ENCODE data around the gene FAM120A.
"Not testable (repeated sequence)": the region's sequence is repeated elsewhere in the genome, so short reads cannot be mapped to it uniquely, and the experiment has no call there.

The FAM120A gene

GRCh38 chr9:93509084-93509483 lies 57.6 kb downstream of the FAM120A start:
- TF ChIP-seq CTCF (conservative IDR thresholded peaks at IDR 0.05) = no peak
- no peak overlapping the region for H3K27ac ChIP-seq

GRCh38 chr9:93510041-93510440 lies 58.6 kb downstream of the FAM120A start:
- TF ChIP-seq CTCF (conservative IDR thresholded peaks at IDR 0.05) = no peak
- no peak overlapping the region for H3K27ac ChIP-seq

GRCh38 chr9:93511228-93511627 lies 59.7 kb downstream of the FAM120A start:
- H3K27ac ChIP-seq = 0 out of 2 replicates have a peak overlapping the region, but pooled peaks have one; percentile 4

- not testable (repeated sequence) for H3K27ac ChIP-seq
Measured at GRCh38 chr9:93512170-93512812, 60.8 kb downstream of the FAM120A start.

- no peak for TF ChIP-seq CTCF (conservative IDR thresholded peaks at IDR 0.05)
- no peak overlapping the region for H3K27ac ChIP-seq
Measured at GRCh38 chr9:93513606-93514005, 62.1 kb downstream of the FAM120A start.

- no peak overlapping the region for H3K27ac ChIP-seq
- TF ChIP-seq CTCF (conservative IDR thresholded peaks at IDR 0.05) = no peak
Measured at GRCh38 chr9:93517331-93517730, 65.8 kb downstream of the FAM120A start.

GRCh38 chr9:93520523-93520922 lies 69.0 kb downstream of the FAM120A start:
- no peak for TF ChIP-seq CTCF (conservative IDR thresholded peaks at IDR 0.05)
- no peak overlapping the region for H3K27ac ChIP-seq

- TF ChIP-seq CTCF (conservative IDR thresholded peaks at IDR 0.05) = no peak
- peak overlapping the region; percentile 33; the same call in 1 of the 2 replicates for H3K27ac ChIP-seq
Measured at GRCh38 chr9:93522736-93523135, 71.3 kb downstream of the FAM120A start.

Measured in VCaP (cell line).